KMS-11 (cell line): ENCODE measurements around the gene SLC39A9.
"Not testable (repeated sequence)": the region's sequence is repeated elsewhere in the genome, so short reads cannot be mapped to it uniquely, and the experiment has no call there.

Experiments used
- H2AFZ ChIP-seq: fragments of 200-600 bp; sonication (generic); 2 replicates; pipeline ENCODE4 v1.6.1; 2016; ENCODE audit warnings: antibody characterized with exemption, mixed run types, low read depth
- H3K27ac ChIP-seq: fragments of 200-600 bp; sonication (generic); 2 replicates; pipeline ENCODE4 v1.6.1; 2016; ENCODE audit warnings: mild to moderate bottlenecking, mixed run types
- H3K27me3 ChIP-seq: fragments of 200-600 bp; sonication (generic); 2 replicates; pipeline ENCODE4 v1.6.1; 2017; ENCODE audit warnings: mild to moderate bottlenecking, low read depth, mixed run types, moderate library complexity; ENCODE audit not compliant: insufficient read depth
- H3K36me3 ChIP-seq: fragments of 200-600 bp; sonication (generic); 2 replicates; pipeline ENCODE4 v1.6.1; 2017; ENCODE audit warnings: mild to moderate bottlenecking, mixed run types; ENCODE audit not compliant: insufficient read depth
- H3K4me1 ChIP-seq: fragments of 200-600 bp; sonication (generic); 2 replicates; pipeline ENCODE4 v1.6.1; 2016; ENCODE audit warnings: mild to moderate bottlenecking, low read depth, mixed run types; ENCODE audit not compliant: poor library complexity, severe bottlenecking
- H3K4me2 ChIP-seq: fragments of 200-600 bp; sonication (generic); 2 replicates; pipeline ENCODE4 v1.7.0; 2016; ENCODE audit warnings: mild to moderate bottlenecking, mixed run types
- H3K4me3 ChIP-seq: fragments of 200-600 bp; sonication (generic); IDR thresholded peaks from 2 replicates; pipeline ENCODE4 v1.6.1; 2017; ENCODE audit warnings: low read depth, low read length, mixed read lengths; ENCODE audit not compliant: insufficient read depth
- H3K79me2 ChIP-seq: fragments of 200-600 bp; sonication (generic); 2 replicates; pipeline ENCODE4 v1.6.1; 2016; ENCODE audit warnings: low read depth, mixed run types; ENCODE audit not compliant: insufficient read depth
- H3K9ac ChIP-seq: fragments of 200-600 bp; sonication (generic); 2 replicates; pipeline ENCODE4 v1.6.1; 2016; ENCODE audit warnings: mild to moderate bottlenecking, mixed run types
- H4K20me1 ChIP-seq: fragments of 200-600 bp; sonication (generic); 2 replicates; pipeline ENCODE4 v1.6.1; 2016; ENCODE audit warnings: mild to moderate bottlenecking, mixed run types; ENCODE audit not compliant: insufficient read depth
- CTCF ChIP-seq: fragments of 200-600 bp; sonication (generic); conservative IDR thresholded peaks from 2 replicates; pipeline ENCODE4 v1.6.1; 2017; ENCODE audit warnings: low read depth, mild to moderate bottlenecking, antibody characterized with exemption, low read length, moderate library complexity, mixed read lengths

SLC39A9 gene

GRCh38 chr14:69495341-69495921, 96.9 kb downstream of the SLC39A9 start:
- no peak overlapping the region for H2AFZ ChIP-seq
- H3K4me1 ChIP-seq, result no peaks in the 10 kb centered on the region
- H3K4me3 ChIP-seq, result no peak overlapping the region
- H3K4me2 ChIP-seq, result no peak overlapping the region
- H3K27me3 ChIP-seq, result no peaks in the 10 kb centered on the region
- no peaks in the 10 kb centered on the region for H3K36me3 ChIP-seq
- no peak overlapping the region for H3K27ac ChIP-seq
- no peaks in the 10 kb centered on the region for H3K79me2 ChIP-seq
- no peak for TF ChIP-seq CTCF
- no peak overlapping the region for H3K9ac ChIP-seq
- H4K20me1 ChIP-seq, result no peaks in the 10 kb centered on the region

- not testable (repeated sequence) for H2AFZ ChIP-seq, H3K4me3 ChIP-seq, H4K20me1 ChIP-seq, H3K9ac ChIP-seq, H3K4me2 ChIP-seq, H3K27me3 ChIP-seq, H3K4me1 ChIP-seq, H3K79me2 ChIP-seq, H3K27ac ChIP-seq, H3K36me3 ChIP-seq
Measured at GRCh38 chr14:69497866-69498265, 99.4 kb downstream of the SLC39A9 start.

- not testable (repeated sequence) for H3K4me1 ChIP-seq, H3K27ac ChIP-seq, H3K4me3 ChIP-seq, H4K20me1 ChIP-seq, H3K9ac ChIP-seq, H3K79me2 ChIP-seq, H3K36me3 ChIP-seq, H3K27me3 ChIP-seq, H2AFZ ChIP-seq, H3K4me2 ChIP-seq
Measured at GRCh38 chr14:69498286-69498685, 99.8 kb downstream of the SLC39A9 start.

- H3K4me3 ChIP-seq, result no peak overlapping the region
- H3K9ac ChIP-seq, result no peak overlapping the region
- no peak for TF ChIP-seq CTCF
- no peaks in the 10 kb centered on the region for H3K79me2 ChIP-seq
- H4K20me1 ChIP-seq, result no peaks in the 10 kb centered on the region
- no peaks in the 10 kb centered on the region for H3K4me1 ChIP-seq
- no peak overlapping the region for H2AFZ ChIP-seq
- no peak overlapping the region for H3K4me2 ChIP-seq
- H3K27me3 ChIP-seq, result no peaks in the 10 kb centered on the region
- no peaks in the 10 kb centered on the region for H3K36me3 ChIP-seq
- no peak overlapping the region for H3K27ac ChIP-seq
Measured at GRCh38 chr14:69499436-69499835, 100.9 kb downstream of the SLC39A9 start.

GRCh38 chr14:69500096-69500495, 101.6 kb downstream of the SLC39A9 start:
- TF ChIP-seq CTCF, result no peak
- Histone ChIP-seq H3K27ac (no peak overlapping the region), H3K79me2 (no peaks in the 10 kb centered on the region), H4K20me1 (no peaks in the 10 kb centered on the region), H2AFZ (no peak overlapping the region), H3K27me3 (no peaks in the 10 kb centered on the region), H3K4me3 (no peak overlapping the region), H3K36me3 (no peaks in the 10 kb centered on the region), H3K4me1 (no peaks in the 10 kb centered on the region), H3K4me2 (no peak overlapping the region), H3K9ac (no peak overlapping the region)
